ENCODE data around the gene FHAD1.

DNA sequence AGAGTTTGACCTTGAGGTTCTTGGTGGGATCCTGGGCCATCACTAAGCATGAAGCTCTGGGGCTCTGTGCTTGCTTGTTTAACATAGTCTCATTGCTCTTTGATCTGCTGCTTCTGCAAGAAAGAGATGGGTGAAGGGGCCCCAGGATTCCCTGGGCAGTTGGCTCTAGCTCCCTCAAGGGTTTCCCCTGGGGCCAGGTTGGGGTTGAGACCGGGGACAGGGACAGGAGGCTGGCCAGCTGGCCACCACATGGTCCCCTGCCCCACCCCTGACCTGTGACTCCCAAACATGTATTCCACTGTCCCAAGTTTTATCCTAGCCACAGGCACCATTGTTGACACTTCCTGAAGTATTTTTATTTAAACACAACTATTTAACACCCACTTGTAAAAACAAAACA, 69.5 kb downstream of the FHAD1 start:
- TF ChIP-seq CTCF (IDR thresholded peaks at IDR 0.05; ENCODE audit: poor library complexity) = no peak
- TF ChIP-seq EZH2 (IDR thresholded peaks at IDR 0.05; ENCODE audit: borderline replicate concordance) = no peak
- TF ChIP-seq EZH2phosphoT487 (IDR thresholded peaks at IDR 0.05; ENCODE audit: low read depth, severe bottlenecking, unreplicated experiment) = no peak

Measured in hepatocyte (in vitro differentiated cells).